Testis (tissue), 3 donors: ENCODE measurements around the gene CFAP65. TPM values are rescaled to one million over a fixed set of nuclear protein-coding genes. Genes with fewer than 3 reads are reported as not detected.
A peak's percentile ranks its signal among the peaks of the same experiment; 100 is the strongest.

ENCODE experiments used
- DNase-seq: peaks from one replicate; pipeline ENCODE4 v3.0.0-alpha.2; 2019
- H3K27ac ChIP-seq, 2 donors: fragments of 200-600 bp; sonication (generic); one replicate each; pipeline ENCODE4 v1.5.1; 2019
- H3K27me3 ChIP-seq: fragments of 200-600 bp; sonication (generic); one replicate; pipeline ENCODE4 v1.5.1; 2019
- H3K36me3 ChIP-seq: fragments of 200-600 bp; sonication (generic); one replicate; pipeline ENCODE4 v1.5.1; 2017; ENCODE audit warnings: low read depth; ENCODE audit errors: missing control alignments
- H3K4me1 ChIP-seq: fragments of 200-600 bp; sonication (generic); one replicate; pipeline ENCODE4 v1.5.1; 2019
- H3K4me3 ChIP-seq, 2 donors: fragments of 200-600 bp; sonication (generic); one replicate each; pipeline ENCODE4 v1.5.1; 2017 to 2019
- H3K9me3 ChIP-seq: fragments of 200-600 bp; sonication (generic); one replicate; pipeline ENCODE4 v1.5.1; 2017
- POLR2A ChIP-seq: fragments of 450-650 bp; IDR thresholded peaks from one replicate; pipeline ENCODE4 v1.6.1; 2017; ENCODE audit warnings: antibody characterized with exemption, mild to moderate bottlenecking, moderate library complexity
- WGBS, 2 donors: methylation state at CpG; one replicate each; pipeline ENCODE4 v1.1.5; 2018; 5-methylcytosine and 5-hydroxymethylcytosine counted together
- intact Hi-C: fragments of 100-400 bp; cut with DNase I; formaldehyde crosslinking; loops from one replicate; pipeline ENCODE4 v1.15.1; 2023; ENCODE audit warnings: low total_unique reads
- polyA plus RNA-seq: library from polyadenylated mRNA; stranded (reverse); fragments of 350-450 nt; fragmentation: Illumina TruSeq; extraction: RNeasy Lipid Tissue Mini Kit (QIAGEN cat#74804); gene quantifications from one replicate; pipeline ENCODE4 v1.2.3, GENCODE V29; 2014; ENCODE audit warnings: low read depth, low replicate concordance; ENCODE audit not compliant: insufficient read depth
- total RNA-seq, 2 donors: library from RNA; depleted of rRNA; stranded (reverse); fragments of >200 nt; gene quantifications; one replicate each; pipeline ENCODE4 v1.2.3, GENCODE V29; 2016
- TF ChIP-seq, protein P1 (sequence below), 3 experiments: fragments of 450-650 bp in 2 of 3; fragments of 200-600 bp in 1 of 3; sonication (generic) in 1 of 3; IDR thresholded peaks; one replicate each; pipeline ENCODE4 v1.5.1; 2016 to 2019; ENCODE audit warnings: antibody characterized with exemption in 3 of 3, mild to moderate bottlenecking in 2 of 3, moderate library complexity in 1 of 3

CFAP65 gene
- total and polyA plus RNA-seq, 3 donors from 2014 or later, result 15.5 to 42.9 (median 23.7) TPM

DNA sequence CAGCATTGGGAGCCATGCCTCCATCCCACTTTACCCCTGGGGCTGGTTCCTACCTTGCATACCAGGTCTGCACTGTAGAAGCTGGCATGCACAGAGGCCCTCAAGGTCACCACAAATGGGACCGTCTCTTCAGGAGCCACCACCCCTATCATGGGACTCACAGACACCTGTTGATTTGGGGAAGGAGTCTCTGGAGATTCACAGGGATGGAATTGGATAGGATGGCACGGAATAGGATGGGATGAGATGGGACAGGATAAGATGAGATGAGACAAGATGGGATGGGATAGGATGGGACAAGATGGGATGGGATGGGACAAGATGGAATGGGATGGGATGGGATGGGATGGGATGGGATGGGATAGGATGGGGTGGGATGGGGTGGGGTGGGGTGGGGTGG lies 32.0 kb downstream of the CFAP65 start:
- Histone ChIP-seq H3K27me3 (no peaks in the 10 kb centered on the region), H3K36me3 (no peaks in the 10 kb centered on the region), H3K27ac (no peak overlapping the region), H3K4me3 (no peak overlapping the region), H3K4me1 (no peaks in the 10 kb centered on the region), H3K9me3 (no peaks in the 10 kb centered on the region)
- DNase-seq, result no peak
- 64 to 73% methylated on average over 2 of the region's 2 CpGs for whole genome bisulfite sequencing, 2 donors
- TF ChIP-seq POLR2A, result no peak
- TF ChIP-seq, protein P1, sequence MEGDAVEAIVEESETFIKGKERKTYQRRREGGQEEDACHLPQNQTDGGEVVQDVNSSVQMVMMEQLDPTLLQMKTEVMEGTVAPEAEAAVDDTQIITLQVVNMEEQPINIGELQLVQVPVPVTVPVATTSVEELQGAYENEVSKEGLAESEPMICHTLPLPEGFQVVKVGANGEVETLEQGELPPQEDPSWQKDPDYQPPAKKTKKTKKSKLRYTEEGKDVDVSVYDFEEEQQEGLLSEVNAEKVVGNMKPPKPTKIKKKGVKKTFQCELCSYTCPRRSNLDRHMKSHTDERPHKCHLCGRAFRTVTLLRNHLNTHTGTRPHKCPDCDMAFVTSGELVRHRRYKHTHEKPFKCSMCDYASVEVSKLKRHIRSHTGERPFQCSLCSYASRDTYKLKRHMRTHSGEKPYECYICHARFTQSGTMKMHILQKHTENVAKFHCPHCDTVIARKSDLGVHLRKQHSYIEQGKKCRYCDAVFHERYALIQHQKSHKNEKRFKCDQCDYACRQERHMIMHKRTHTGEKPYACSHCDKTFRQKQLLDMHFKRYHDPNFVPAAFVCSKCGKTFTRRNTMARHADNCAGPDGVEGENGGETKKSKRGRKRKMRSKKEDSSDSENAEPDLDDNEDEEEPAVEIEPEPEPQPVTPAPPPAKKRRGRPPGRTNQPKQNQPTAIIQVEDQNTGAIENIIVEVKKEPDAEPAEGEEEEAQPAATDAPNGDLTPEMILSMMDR (IDR thresholded peaks at IDR 0.05), result no peak
- intact Hi-C loops, result no loop called here

DNA sequence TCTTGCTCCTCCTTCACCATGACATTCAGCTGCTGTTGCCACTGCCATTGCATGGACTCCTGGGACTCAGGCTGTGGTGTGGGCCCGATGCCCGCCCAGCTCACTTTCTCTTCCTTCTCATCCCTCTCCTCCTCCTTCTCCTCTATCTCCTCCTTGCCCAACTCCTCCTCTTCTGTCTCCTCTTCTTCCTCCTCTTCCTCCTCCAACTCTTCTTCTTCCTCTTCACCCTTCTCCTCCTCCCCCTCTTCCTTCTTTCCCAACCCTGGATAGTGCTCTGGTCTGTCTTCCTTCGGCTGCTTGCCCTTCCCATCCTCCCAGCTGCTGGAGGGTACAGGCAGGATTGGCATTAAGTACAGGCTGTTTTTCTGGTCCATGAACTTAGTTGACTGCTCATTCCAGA lies 37.3 kb downstream of the CFAP65 start:
- DNase-seq, result no peak
- H3K9me3 ChIP-seq, result no peaks in the 10 kb centered on the region
- H3K27me3 ChIP-seq, result no peaks in the 10 kb centered on the region
- no peak for TF ChIP-seq POLR2A
- TF ChIP-seq, protein P1 (IDR thresholded peaks at IDR 0.05), result no peak
- intact Hi-C loops, result no loop called here
- no peaks in the 10 kb centered on the region for H3K36me3 ChIP-seq
- H3K4me3 ChIP-seq, result no peak overlapping the region
- WGBS, 2 donors, result 88 to 91% methylated on average over 3 of the region's 3 CpGs
- H3K4me1 ChIP-seq, result peaks cover 17% of the 10 kb centered on the region
- no peak overlapping the region for H3K27ac ChIP-seq

DNA sequence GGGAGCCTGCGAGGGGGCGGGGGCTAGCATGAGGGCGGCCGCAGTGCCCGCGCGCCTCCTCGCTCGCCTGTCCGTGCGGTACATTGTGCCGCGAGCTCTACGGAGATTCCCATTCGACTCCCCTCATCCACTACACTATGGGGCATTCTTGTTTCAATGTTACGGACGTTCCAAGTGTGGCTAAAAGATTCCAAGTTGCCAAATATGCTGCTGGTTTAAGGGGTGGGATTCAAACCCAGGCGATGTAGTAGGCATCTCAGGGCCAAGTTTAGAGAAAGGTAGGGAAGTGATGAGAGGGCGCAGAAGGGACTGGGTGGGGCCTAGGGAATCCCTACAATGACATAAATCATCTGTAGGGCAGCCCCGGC lies 38.1 kb downstream of the CFAP65 start:
- H3K4me1 ChIP-seq, result peaks cover 17% of the 10 kb centered on the region
- no peak for DNase-seq
- WGBS, 2 donors, result 2 to 8% methylated on average over 16 of the region's 20 CpGs
- intact Hi-C loops, result no loop called here
- no peaks in the 10 kb centered on the region for H3K36me3 ChIP-seq
- no peak for TF ChIP-seq POLR2A
- TF ChIP-seq, protein P1 (IDR thresholded peaks at IDR 0.05), result peak in 1 of 3 experiments; percentile 9
- H3K27ac ChIP-seq, result no peak overlapping the region
- H3K9me3 ChIP-seq, result no peaks in the 10 kb centered on the region
- no peaks in the 10 kb centered on the region for H3K27me3 ChIP-seq
- H3K4me3 ChIP-seq, result peak overlapping the region in 1 of 2 donors; percentile 21

DNA sequence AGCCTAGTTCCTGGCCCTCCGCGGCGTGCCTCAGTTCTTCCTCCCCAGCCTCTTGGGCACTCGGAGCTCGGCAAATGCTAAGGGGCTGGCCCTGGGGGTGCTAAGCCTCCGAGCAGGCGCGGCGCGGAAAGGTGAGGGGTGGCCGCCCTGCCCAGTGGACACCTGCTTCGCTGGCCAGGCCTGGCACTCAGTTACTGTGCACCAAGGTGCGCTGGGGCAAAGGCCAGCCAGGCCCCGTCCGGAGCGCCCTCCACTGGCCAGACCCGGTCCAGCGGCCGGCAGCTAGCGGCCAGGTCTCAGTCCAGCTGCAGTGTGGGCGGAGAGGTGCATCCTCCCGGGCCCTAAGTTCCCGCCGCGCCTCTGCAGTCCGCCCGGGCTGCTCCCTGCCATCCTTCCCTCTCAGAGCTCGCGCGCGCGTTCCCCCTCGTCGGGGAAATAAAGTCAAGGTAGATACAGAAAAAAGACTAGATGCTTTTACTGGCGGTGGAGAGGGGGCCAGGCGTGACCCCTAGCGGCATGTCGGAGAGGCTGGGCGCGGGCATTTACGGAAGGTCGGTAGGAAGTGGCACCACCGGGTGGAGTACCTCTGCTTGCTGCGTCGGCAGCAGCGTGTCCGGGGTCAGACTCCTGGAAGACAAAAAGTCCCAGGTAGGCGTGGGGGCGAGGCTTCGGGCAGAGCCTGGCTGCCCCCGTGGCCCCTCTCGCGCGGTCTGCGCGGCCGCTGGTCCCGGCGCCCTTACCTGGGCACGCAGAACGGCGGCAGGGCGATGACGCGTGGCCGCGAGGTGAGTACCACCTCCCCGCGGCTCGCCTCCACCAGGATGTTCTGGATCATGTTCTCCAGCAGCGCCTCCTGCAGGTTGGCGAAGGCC lies 38.7 kb downstream of the CFAP65 start:
- peak overlapping the region in 1 of 2 donors; percentile 21 for H3K4me3 ChIP-seq
- 1 to 2% methylated on average over 18 to 49 of the region's 72 CpGs for WGBS, 2 donors
- H3K36me3 ChIP-seq, result no peaks in the 10 kb centered on the region
- peaks cover 17% of the 10 kb centered on the region for H3K4me1 ChIP-seq
- no peaks in the 10 kb centered on the region for H3K9me3 ChIP-seq
- intact Hi-C loops, result no loop called here
- TF ChIP-seq POLR2A, result no peak
- TF ChIP-seq, protein P1 (IDR thresholded peaks at IDR 0.05), result peak in 2 of 3 experiments; percentile 7 to 18
- no peak overlapping the region for H3K27ac ChIP-seq
- peak; percentile 82 for DNase-seq
- H3K27me3 ChIP-seq, result no peaks in the 10 kb centered on the region
